ENCODE data around the gene SPINT3. TPM values are rescaled to one million over a fixed set of nuclear protein-coding genes. Genes with fewer than 3 reads are reported as not detected.

The SPINT3 gene
- total RNA-seq, 1 experiment from 2014 or later: not detected

GRCh38 chr20:45467861-45468260 is 47.6 kb downstream of the SPINT3 start:
- no TSS peak for BruUV-seq (replicated peaks)
- POLR2A ChIA-PET: no interaction called here
- intact Hi-C loops (cut with micrococcal nuclease): no loop called here

More at GRCh38 chr20:45467861-45468260, 47.6 kb downstream of the SPINT3 start:
- Histone ChIP-seq H3K9me3 (ENCODE audit: control insufficient read depth in 1 of 2, insufficient read depth in 1 of 2, low read depth in 1 of 2, low read length in 2 of 2) (no peaks in the 10 kb centered on the region), H3K27me3 (ENCODE audit: insufficient read depth, low read length) (peaks cover 23% of the 10 kb centered on the region), H3K4me3 (replicated peaks in 1 of 2; ENCODE audit: low read depth in 1 of 2, low read length in 2 of 2) (no peak overlapping the region), H3K4me1 (ENCODE audit: control insufficient read depth in 1 of 2, insufficient read depth in 2 of 2, low read length in 2 of 2) (no peaks in the 10 kb centered on the region), H2AFZ (ENCODE audit: low read depth, low read length, poor library complexity, severe bottlenecking) (no peak overlapping the region), H4K20me1 (ENCODE audit: insufficient read depth) (no peaks in the 10 kb centered on the region), H3K79me2 (ENCODE audit: insufficient read depth, low read length) (no peaks in the 10 kb centered on the region), H3K36me3 (ENCODE audit: control insufficient read depth in 1 of 2, insufficient read depth in 2 of 2, low read length in 2 of 2) (no peaks in the 10 kb centered on the region), H3K9ac (ENCODE audit: low read length) (no peak overlapping the region), H3K27ac (ENCODE audit: low read depth, low read length) (no peak overlapping the region), H3K9me2 (ENCODE audit: insufficient read depth) (no peaks in the 10 kb centered on the region), H3K4me2 (ENCODE audit: low read length) (no peak overlapping the region)
- RAD21 ChIA-PET (ENCODE audit: low non-redundant PET in 1 of 2, low total read pairs in 2 of 2, uncharacterized antibody in 2 of 2, unreplicated experiment in 2 of 2): no interaction called here
- CTCF ChIA-PET: no interaction called here
- TF ChIP-seq SRF (IDR thresholded peaks at IDR 0.05; ENCODE audit: low read depth) (no peak), SIN3A (IDR thresholded peaks at IDR 0.05; ENCODE audit: low read depth) (no peak), POLR2AphosphoS5 (IDR thresholded peaks at IDR 0.05; ENCODE audit: low read depth, low read length) (no peak), REST (IDR thresholded peaks at IDR 0.05; ENCODE audit: low read depth) (no peak), RAD21 (IDR thresholded peaks at IDR 0.05; ENCODE audit: low read depth) (no peak), EZH2phosphoT487 (IDR thresholded peaks at IDR 0.05; ENCODE audit: borderline replicate concordance) (no peak), EGR1 (IDR thresholded peaks at IDR 0.05; ENCODE audit: low read depth) (no peak), JUND (IDR thresholded peaks at IDR 0.05) (no peak), EZH2 (IDR thresholded peaks at IDR 0.05) (no peak), FOSL1 (IDR thresholded peaks at IDR 0.05; ENCODE audit: low read depth) (no peak), ZNF274 (IDR thresholded peaks at IDR 0.05; ENCODE audit: low read depth, low read length) (no peak)
- TF ChIP-seq, protein P1, sequence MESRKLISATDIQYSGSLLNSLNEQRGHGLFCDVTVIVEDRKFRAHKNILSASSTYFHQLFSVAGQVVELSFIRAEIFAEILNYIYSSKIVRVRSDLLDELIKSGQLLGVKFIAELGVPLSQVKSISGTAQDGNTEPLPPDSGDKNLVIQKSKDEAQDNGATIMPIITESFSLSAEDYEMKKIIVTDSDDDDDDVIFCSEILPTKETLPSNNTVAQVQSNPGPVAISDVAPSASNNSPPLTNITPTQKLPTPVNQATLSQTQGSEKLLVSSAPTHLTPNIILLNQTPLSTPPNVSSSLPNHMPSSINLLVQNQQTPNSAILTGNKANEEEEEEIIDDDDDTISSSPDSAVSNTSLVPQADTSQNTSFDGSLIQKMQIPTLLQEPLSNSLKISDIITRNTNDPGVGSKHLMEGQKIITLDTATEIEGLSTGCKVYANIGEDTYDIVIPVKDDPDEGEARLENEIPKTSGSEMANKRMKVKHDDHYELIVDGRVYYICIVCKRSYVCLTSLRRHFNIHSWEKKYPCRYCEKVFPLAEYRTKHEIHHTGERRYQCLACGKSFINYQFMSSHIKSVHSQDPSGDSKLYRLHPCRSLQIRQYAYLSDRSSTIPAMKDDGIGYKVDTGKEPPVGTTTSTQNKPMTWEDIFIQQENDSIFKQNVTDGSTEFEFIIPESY (IDR thresholded peaks at IDR 0.05; ENCODE audit: extremely low read depth, insufficient replicate concordance, low read length): no peak
- TF ChIP-seq, protein P2, sequence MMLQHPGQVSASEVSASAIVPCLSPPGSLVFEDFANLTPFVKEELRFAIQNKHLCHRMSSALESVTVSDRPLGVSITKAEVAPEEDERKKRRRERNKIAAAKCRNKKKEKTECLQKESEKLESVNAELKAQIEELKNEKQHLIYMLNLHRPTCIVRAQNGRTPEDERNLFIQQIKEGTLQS (IDR thresholded peaks at IDR 0.05): no peak
- no peak for DNase-seq (ENCODE audit: low read depth, low spot score)
- peak; percentile 58 for ATAC-seq

Measured in HCT116 (cell line).